HCT116 (cell line): ENCODE data around the gene DDX47. TPM values are rescaled to one million over a fixed set of nuclear protein-coding genes. Genes with fewer than 3 reads are reported as not detected.
A peak's percentile ranks its signal among the peaks of the same experiment; 100 is the strongest.

Experiments
- ATAC-seq: fragments of 200-7000 bp; cut with Tn5 transposase; 2 replicates; pipeline ENCODE4 v1.9.1; 2020; ENCODE audit warnings: mild to moderate bottlenecking, moderate library complexity
- BruUV-seq: library from RNA; stranded (reverse); fragments of 400-500 nt; replicated peaks from 2 replicates; lab custom pipeline; 2021; lab: Mats Ljungman, UMichigan
- CTCF ChIA-PET: fragments of 300-600 bp; sonication (Branson Sonifier 250); formaldehyde crosslinking; loops from one replicate; lab custom pipeline; 2021; ENCODE audit warnings: antibody characterized with exemption; lab: Charles Lee
- POLR2A ChIA-PET: fragments of 300-600, 350-600 bp; sonication (Branson Sonifier 250); formaldehyde crosslinking; loops from one replicate; lab custom pipeline; 2021; ENCODE audit warnings: antibody characterized with exemption; lab: Charles Lee
- RAD21 ChIA-PET, 2 experiments: fragments of 300-600 bp; sonication (Branson Sonifier 250); formaldehyde crosslinking; loops; one replicate each; lab custom pipeline; 2023; ENCODE audit warnings: low total read pairs in 2 of 2; ENCODE audit not compliant: uncharacterized antibody in 2 of 2, unreplicated experiment in 2 of 2, low non-redundant PET in 1 of 2; lab: Charles Lee
- DNase-seq: peaks from one replicate; pipeline ENCODE4 v3.0.0-alpha.2; 2010; ENCODE audit warnings: low read depth, low spot score
- H2AFZ ChIP-seq: fragments of 200-600 bp; shearing (Covaris generic), sonication (generic); 2 replicates; pipeline ENCODE4 v1.6.1; 2017; ENCODE audit warnings: low read depth, mixed run types, mixed read lengths, antibody characterized with exemption, low read length; ENCODE audit not compliant: poor library complexity, severe bottlenecking
- H3K27ac ChIP-seq: 2 replicates; pipeline ENCODE4 v1.5.1; 2012; ENCODE audit warnings: low read depth, low read length
- H3K27me3 ChIP-seq: fragments of 200-600 bp; sonication (generic); 2 replicates; pipeline ENCODE4 v1.6.1; 2016; ENCODE audit warnings: mixed run types, low read length, mixed read lengths; ENCODE audit not compliant: insufficient read depth
- H3K36me3 ChIP-seq, 2 experiments: fragments of 200-500 bp in 1 of 2; fragments of 200-600 bp in 1 of 2; sonication (Bioruptor generic) in 1 of 2; sonication (generic) in 1 of 2; 2 replicates each; pipeline versions ENCODE4 v1.5.1 to v1.6.1; 2014 to 2016; ENCODE audit warnings: low read length in 2 of 2, inconsistent platforms in 1 of 2, mixed read lengths in 1 of 2, mixed run types in 1 of 2; ENCODE audit not compliant: insufficient read depth in 2 of 2, control insufficient read depth in 1 of 2
- H3K4me1 ChIP-seq, 2 experiments: fragments of 200-600 bp in 1 of 2; sonication (generic) in 1 of 2; 2 replicates each; pipeline versions ENCODE4 v1.5.1 to v1.6.1; 2012 to 2017; ENCODE audit warnings: low read length in 2 of 2, inconsistent platforms in 1 of 2, mild to moderate bottlenecking in 1 of 2, mixed read lengths in 1 of 2, mixed run types in 1 of 2, moderate library complexity in 1 of 2; ENCODE audit not compliant: insufficient read depth in 2 of 2, control insufficient read depth in 1 of 2
- H3K4me2 ChIP-seq: fragments of 200-600 bp; sonication (generic); 2 replicates; pipeline ENCODE4 v1.6.1; 2017; ENCODE audit warnings: mixed run types, low read length, mixed read lengths
- H3K4me3 ChIP-seq, 2 experiments: fragments of 200-600 bp in 1 of 2; sonication (generic) in 1 of 2; replicated peaks in 1 of 2; 2 replicates each; pipeline ENCODE4 v1.5.1; 2011 to 2016; ENCODE audit warnings: low read length in 2 of 2, control low read depth in 1 of 2, low read depth in 1 of 2, mild to moderate bottlenecking in 1 of 2, mixed read lengths in 1 of 2, mixed run types in 1 of 2
- H3K79me2 ChIP-seq: fragments of 200-600 bp; sonication (generic); 2 replicates; pipeline ENCODE4 v1.6.1; 2017; ENCODE audit warnings: mild to moderate bottlenecking, mixed run types, low read length, moderate library complexity, mixed read lengths; ENCODE audit not compliant: insufficient read depth
- H3K9ac ChIP-seq: fragments of 200-600 bp; sonication (generic); 2 replicates; pipeline ENCODE4 v1.6.1; 2016; ENCODE audit warnings: low read length, mixed read lengths
- H3K9me2 ChIP-seq: fragments of 200-600 bp; sonication (generic), shearing (Covaris generic); 2 replicates; pipeline ENCODE4 v1.6.1; 2017; ENCODE audit warnings: mixed run types, mild to moderate bottlenecking, moderate library complexity; ENCODE audit not compliant: insufficient read depth
- H3K9me3 ChIP-seq, 2 experiments: fragments of 200-500 bp in 1 of 2; fragments of 200-600 bp in 1 of 2; sonication (Bioruptor generic) in 1 of 2; sonication (generic) in 1 of 2; 2 replicates each; pipeline ENCODE4 v1.6.1; 2014 to 2017; ENCODE audit warnings: low read length in 2 of 2, mixed read lengths in 2 of 2, inconsistent platforms in 1 of 2, low read depth in 1 of 2, mild to moderate bottlenecking in 1 of 2, mixed run types in 1 of 2, moderate library complexity in 1 of 2; ENCODE audit not compliant: control insufficient read depth in 1 of 2, insufficient read depth in 1 of 2
- H4K20me1 ChIP-seq: fragments of 200-600 bp; sonication (generic), shearing (Covaris generic); 2 replicates; pipeline ENCODE4 v1.6.1; 2017; ENCODE audit warnings: mixed run types, mild to moderate bottlenecking, moderate library complexity; ENCODE audit not compliant: insufficient read depth
- CEBPB ChIP-seq: IDR thresholded peaks from 2 replicates; pipeline ENCODE4 v1.6.1; 2012; ENCODE audit warnings: low read depth
- EZH2phosphoT487 ChIP-seq: fragments of 200-600 bp; IDR thresholded peaks from 2 replicates; pipeline ENCODE4 v1.6.1; 2018; ENCODE audit warnings: antibody characterized with exemption, borderline replicate concordance
- FOSL1 ChIP-seq: IDR thresholded peaks from 2 replicates; pipeline ENCODE4 v1.6.1; 2012; ENCODE audit warnings: low read depth
- POLR2A ChIP-seq: IDR thresholded peaks from 2 replicates; pipeline ENCODE4 v1.7.0; 2011; ENCODE audit warnings: borderline replicate concordance; ENCODE audit not compliant: insufficient read depth, insufficient read length; ENCODE audit errors: extremely low read depth
- RAD21 ChIP-seq: IDR thresholded peaks from 2 replicates; pipeline ENCODE4 v1.6.1; 2012; ENCODE audit warnings: low read depth, mild to moderate bottlenecking
- SIN3A ChIP-seq: IDR thresholded peaks from 2 replicates; pipeline ENCODE4 v1.6.1; 2012; ENCODE audit warnings: low read depth
- SRF ChIP-seq: IDR thresholded peaks from 2 replicates; pipeline ENCODE4 v1.6.1; 2012; ENCODE audit warnings: low read depth
- TCF7L2 ChIP-seq: IDR thresholded peaks from 2 replicates; pipeline ENCODE4 v1.7.0; 2011; ENCODE audit warnings: borderline replicate concordance, inconsistent platforms; ENCODE audit not compliant: insufficient read depth, insufficient read length; ENCODE audit errors: extremely low read depth
- YY1 ChIP-seq: IDR thresholded peaks from 2 replicates; pipeline ENCODE4 v1.6.1; 2011; ENCODE audit warnings: low read length, low read depth, moderate library complexity, mild to moderate bottlenecking; ENCODE audit not compliant: insufficient replicate concordance; ENCODE audit errors: extremely low read depth
- ZFX ChIP-seq: fragments of 450-650 bp; IDR thresholded peaks from 2 replicates; pipeline ENCODE4 v1.6.1; 2017
- ZNF274 ChIP-seq: fragments of 200-500 bp; sonication (Bioruptor generic); IDR thresholded peaks from 2 replicates; pipeline ENCODE4 v1.6.1; 2014; ENCODE audit warnings: mild to moderate bottlenecking, low read depth, low read length, inconsistent platforms
- intact Hi-C: fragments of 100-400 bp; cut with micrococcal nuclease; formaldehyde crosslinking; loops from 2 replicates; pipeline ENCODE4 v1.10.0; 2022
- total RNA-seq: library from RNA; stranded (reverse); gene quantifications from one replicate; pipeline ENCODE4 v1.2.1, GENCODE V29; 2021; ENCODE audit not compliant: unreplicated experiment
- TF ChIP-seq, protein P1 (sequence below), 3 experiments: fragments of 200-600 bp in 1 of 3; sonication (generic) in 1 of 3; IDR thresholded peaks in 2 of 3; conservative IDR thresholded peaks in 1 of 3; 2 replicates each; pipeline ENCODE4 v1.5.1; 2012 to 2017; ENCODE audit warnings: low read depth in 2 of 3, low read length in 2 of 3, antibody characterized with exemption in 1 of 3, borderline replicate concordance in 1 of 3, control low read depth in 1 of 3, mild to moderate bottlenecking in 1 of 3, mixed read lengths in 1 of 3, mixed run types in 1 of 3, moderate library complexity in 1 of 3; ENCODE audit not compliant: insufficient read depth in 1 of 3
- TF ChIP-seq, protein P2 (sequence below): IDR thresholded peaks from 2 replicates; pipeline ENCODE4 v1.6.1; 2011; ENCODE audit warnings: mild to moderate bottlenecking, low read length, moderate library complexity; ENCODE audit not compliant: insufficient replicate concordance; ENCODE audit errors: extremely low read depth

DDX47 gene
- total RNA-seq, 1 experiment from 2014 or later, result 103 TPM

- peak overlapping the region; percentile 66 for H3K9ac ChIP-seq
- peaks cover 1 to 12% of the 10 kb centered on the region in 2 experiments; a peak in 2 of 4 replicates for H3K36me3 ChIP-seq
- ATAC-seq, result no peak
- H4K20me1 ChIP-seq, result no peaks in the 10 kb centered on the region
- H3K4me2 ChIP-seq, result peak overlapping the region; percentile 77
- H3K27me3 ChIP-seq, result no peaks in the 10 kb centered on the region
- peaks cover 12% of the 10 kb centered on the region for H3K79me2 ChIP-seq
- H3K4me3 ChIP-seq, result no peak overlapping the region
- no peaks in the 10 kb centered on the region for H3K9me2 ChIP-seq
- peaks cover 71 to 92% of the 10 kb centered on the region in 2 experiments for H3K4me1 ChIP-seq
- ChIA-PET RAD21 (interaction anchor here (0.7 to 3.1 kb wide), 11 partner anchors 23 to 71 kb away, joined by 3 to 12 read pairs (median 3); partner anchors contain the start of gene GPRC5A (in 2 of the 2)), CTCF (interaction anchor here (0.7 to 2.7 kb wide), 17 partner anchors 14 to 375 kb away, joined by 3 to 29 read pairs (median 5); partner anchors contain the start of gene GPRC5A), POLR2A (interaction anchor here (0.6 to 5.3 kb wide), 9 partner anchors 9 to 63 kb away, joined by 3 to 66 read pairs (median 5); partner anchors contain the start of gene GPRC5A)
- intact Hi-C loops, result loop anchor here (2.0 kb wide), 1 partner anchor 146 kb away; no protein-coding TSS in a partner anchor
- no peak overlapping the region for H2AFZ ChIP-seq
- H3K9me3 ChIP-seq, result no peaks in the 10 kb centered on the region
- no peak for DNase-seq
- BruUV-seq, result no TSS peak
- H3K27ac ChIP-seq, result peak overlapping the region; percentile 85
- TF ChIP-seq ZFX (no peak), SRF (no peak), SIN3A (no peak), TCF7L2 (no peak), POLR2A (no peak), YY1 (no peak)
Observed at GRCh38 chr12:12836571-12836970, 23.4 kb downstream of the DDX47 start.

- H3K79me2 ChIP-seq, result peaks cover 12% of the 10 kb centered on the region
- POLR2A ChIA-PET, result interaction anchor here (0.6 to 5.3 kb wide), 10 partner anchors 8 to 63 kb away, joined by 3 to 66 read pairs (median 4); partner anchors contain the start of gene GPRC5A
- intact Hi-C loops, result loop anchor here (2.0 kb wide), 1 partner anchor 146 kb away; no protein-coding TSS in a partner anchor
- H3K9me3 ChIP-seq, result no peaks in the 10 kb centered on the region
- RAD21 ChIA-PET, result interaction anchor here (0.6 to 3.1 kb wide), 12 partner anchors 22 to 112 kb away, joined by 3 to 12 read pairs (median 4); partner anchors contain the start of gene GPRC5A (in 2 of the 2)
- peaks cover 0 to 13% of the 10 kb centered on the region in 2 experiments; a peak in 2 of 4 replicates for H3K36me3 ChIP-seq
- no peak overlapping the region for H2AFZ ChIP-seq
- H3K4me3 ChIP-seq, result no peak overlapping the region
- no peaks in the 10 kb centered on the region for H4K20me1 ChIP-seq
- H3K4me1 ChIP-seq, result peaks cover 77 to 99% of the 10 kb centered on the region in 2 experiments
- CTCF ChIA-PET, result interaction anchor here (0.7 to 2.7 kb wide), 22 partner anchors 14 to 374 kb away, joined by 3 to 29 read pairs (median 4); partner anchors contain the start of gene GPRC5A
- TSS peak; percentile 17 for BruUV-seq
- peak; percentile 67 for DNase-seq
- peak overlapping the region; percentile 66 for H3K9ac ChIP-seq
- no peaks in the 10 kb centered on the region for H3K9me2 ChIP-seq
- ATAC-seq, result peak; percentile 38
- H3K27me3 ChIP-seq, result no peaks in the 10 kb centered on the region
- peak overlapping the region; percentile 77 for H3K4me2 ChIP-seq
- peak overlapping the region; percentile 85 for H3K27ac ChIP-seq
- TF ChIP-seq EZH2phosphoT487 (no peak), CEBPB (no peak), FOSL1 (no peak), ZNF274 (no peak), POLR2A (no peak), RAD21 (peak; percentile 86), TCF7L2 (no peak)
- TF ChIP-seq, protein P1, sequence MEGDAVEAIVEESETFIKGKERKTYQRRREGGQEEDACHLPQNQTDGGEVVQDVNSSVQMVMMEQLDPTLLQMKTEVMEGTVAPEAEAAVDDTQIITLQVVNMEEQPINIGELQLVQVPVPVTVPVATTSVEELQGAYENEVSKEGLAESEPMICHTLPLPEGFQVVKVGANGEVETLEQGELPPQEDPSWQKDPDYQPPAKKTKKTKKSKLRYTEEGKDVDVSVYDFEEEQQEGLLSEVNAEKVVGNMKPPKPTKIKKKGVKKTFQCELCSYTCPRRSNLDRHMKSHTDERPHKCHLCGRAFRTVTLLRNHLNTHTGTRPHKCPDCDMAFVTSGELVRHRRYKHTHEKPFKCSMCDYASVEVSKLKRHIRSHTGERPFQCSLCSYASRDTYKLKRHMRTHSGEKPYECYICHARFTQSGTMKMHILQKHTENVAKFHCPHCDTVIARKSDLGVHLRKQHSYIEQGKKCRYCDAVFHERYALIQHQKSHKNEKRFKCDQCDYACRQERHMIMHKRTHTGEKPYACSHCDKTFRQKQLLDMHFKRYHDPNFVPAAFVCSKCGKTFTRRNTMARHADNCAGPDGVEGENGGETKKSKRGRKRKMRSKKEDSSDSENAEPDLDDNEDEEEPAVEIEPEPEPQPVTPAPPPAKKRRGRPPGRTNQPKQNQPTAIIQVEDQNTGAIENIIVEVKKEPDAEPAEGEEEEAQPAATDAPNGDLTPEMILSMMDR (IDR thresholded peaks at IDR 0.05 in 2 of 3, conservative IDR thresholded peaks at IDR 0.05 in 1 of 3; ENCODE audit: borderline replicate concordance in 1 of 3, insufficient read depth in 1 of 3, low read depth in 2 of 3, low read length in 2 of 3), result peak; percentile 43 to 77 (median 71); a peak in 5 of 6 replicates
- TF ChIP-seq, protein P2, sequence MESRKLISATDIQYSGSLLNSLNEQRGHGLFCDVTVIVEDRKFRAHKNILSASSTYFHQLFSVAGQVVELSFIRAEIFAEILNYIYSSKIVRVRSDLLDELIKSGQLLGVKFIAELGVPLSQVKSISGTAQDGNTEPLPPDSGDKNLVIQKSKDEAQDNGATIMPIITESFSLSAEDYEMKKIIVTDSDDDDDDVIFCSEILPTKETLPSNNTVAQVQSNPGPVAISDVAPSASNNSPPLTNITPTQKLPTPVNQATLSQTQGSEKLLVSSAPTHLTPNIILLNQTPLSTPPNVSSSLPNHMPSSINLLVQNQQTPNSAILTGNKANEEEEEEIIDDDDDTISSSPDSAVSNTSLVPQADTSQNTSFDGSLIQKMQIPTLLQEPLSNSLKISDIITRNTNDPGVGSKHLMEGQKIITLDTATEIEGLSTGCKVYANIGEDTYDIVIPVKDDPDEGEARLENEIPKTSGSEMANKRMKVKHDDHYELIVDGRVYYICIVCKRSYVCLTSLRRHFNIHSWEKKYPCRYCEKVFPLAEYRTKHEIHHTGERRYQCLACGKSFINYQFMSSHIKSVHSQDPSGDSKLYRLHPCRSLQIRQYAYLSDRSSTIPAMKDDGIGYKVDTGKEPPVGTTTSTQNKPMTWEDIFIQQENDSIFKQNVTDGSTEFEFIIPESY, result no peak
Observed at GRCh38 chr12:12837025-12837812, 24.1 kb downstream of the DDX47 start.
